ENCODE results near the gene HIP1. TPM values are rescaled to one million over a fixed set of nuclear protein-coding genes. Genes with fewer than 3 reads are reported as not detected.

Gene HIP1
- total RNA-seq, 1 donor from 2014 or later: 18.0 TPM

- no peak for ATAC-seq
- no peak for DNase-seq (ENCODE audit: missing footprints)
- intact Hi-C loops (cut with DNase I): loop anchor here (10.0 kb wide), 1 partner anchor 59 kb away; no protein-coding TSS in a partner anchor
These were observed 83.2 kb downstream of the HIP1 start for GRCh38 chr7:75655536-75655935.

GRCh38 chr7:75654855-75655254 is 83.9 kb downstream of the HIP1 start:
- ATAC-seq: no peak
- intact Hi-C loops (cut with DNase I): loop anchor here (10.0 kb wide), 1 partner anchor 60 kb away; no protein-coding TSS in a partner anchor
- DNase-seq (ENCODE audit: missing footprints): no peak

GRCh38 chr7:75653651-75654050 is 85.1 kb downstream of the HIP1 start:
- no peak for DNase-seq (ENCODE audit: missing footprints)
- ATAC-seq: no peak
- intact Hi-C loops (cut with DNase I): loop anchor here (10.0 kb wide), 1 partner anchor 61 kb away; no protein-coding TSS in a partner anchor

- intact Hi-C loops (cut with DNase I): loop anchor here (10.0 kb wide), 1 partner anchor 62 kb away; no protein-coding TSS in a partner anchor
- ATAC-seq (no peak), DNase-seq (ENCODE audit: missing footprints) (no peak)
These were observed 86.0 kb downstream of the HIP1 start for GRCh38 chr7:75652788-75653187.

- ATAC-seq (peak; percentile 87), DNase-seq (ENCODE audit: missing footprints) (no peak)
- intact Hi-C loops (cut with DNase I): loop anchor here (10.0 kb wide), 1 partner anchor 64 kb away; no protein-coding TSS in a partner anchor
These were observed 88.1 kb downstream of the HIP1 start for GRCh38 chr7:75650681-75651080.

- ATAC-seq: no peak
- DNase-seq (ENCODE audit: missing footprints): no peak
- intact Hi-C loops (cut with DNase I): loop anchor here (10.0 kb wide), 1 partner anchor 65 kb away; no protein-coding TSS in a partner anchor
These were observed 88.7 kb downstream of the HIP1 start for GRCh38 chr7:75650062-75650461.

GRCh38 chr7:75649462-75649861 is 89.3 kb downstream of the HIP1 start:
- no peak for ATAC-seq
- no peak for DNase-seq (ENCODE audit: missing footprints)
- intact Hi-C loops (cut with DNase I): loop anchor here (10.0 kb wide), 2 partner anchors 85 to 115 kb away; partner anchors contain the start of gene HIP1

- ATAC-seq (no peak), DNase-seq (ENCODE audit: missing footprints) (no peak)
- intact Hi-C loops (cut with DNase I): loop anchor here (10.0 kb wide), 2 partner anchors 87 to 117 kb away; partner anchors contain the start of gene HIP1
These were observed 90.9 kb downstream of the HIP1 start for GRCh38 chr7:75647709-75648438.

- DNase-seq (ENCODE audit: missing footprints) (no peak), ATAC-seq (no peak)
- intact Hi-C loops (cut with DNase I): loop anchor here (10.0 kb wide), 2 partner anchors 88 to 118 kb away; partner anchors contain the start of gene HIP1
These were observed 92.1 kb downstream of the HIP1 start for GRCh38 chr7:75646571-75647102.

- intact Hi-C loops (cut with DNase I): loop anchor here (10.0 kb wide), 2 partner anchors 89 to 119 kb away; partner anchors contain the start of gene HIP1
- ATAC-seq (no peak), DNase-seq (ENCODE audit: missing footprints) (no peak)
These were observed 93.2 kb downstream of the HIP1 start for GRCh38 chr7:75645570-75645969.

GRCh38 chr7:75644589-75644988 is 94.2 kb downstream of the HIP1 start:
- ATAC-seq (peak; percentile 41), DNase-seq (ENCODE audit: missing footprints) (no peak)
- intact Hi-C loops (cut with DNase I): loop anchor here (10.0 kb wide), 2 partner anchors 90 to 120 kb away; partner anchors contain the start of gene HIP1

GRCh38 chr7:75642810-75643486 is 95.8 kb downstream of the HIP1 start:
- intact Hi-C loops (cut with DNase I): loop anchor here (10.0 kb wide), 2 partner anchors 92 to 122 kb away; partner anchors contain the start of gene HIP1
- ATAC-seq (no peak), DNase-seq (ENCODE audit: missing footprints) (no peak)

GRCh38 chr7:75640201-75640600 is 98.5 kb downstream of the HIP1 start:
- no peak for ATAC-seq
- DNase-seq (ENCODE audit: missing footprints): no peak
- intact Hi-C loops (cut with DNase I): loop anchor here (10.0 kb wide), 2 partner anchors 95 to 125 kb away; partner anchors contain the start of gene HIP1

GRCh38 chr7:75639886-75640190 is 98.9 kb downstream of the HIP1 start:
- no peak for ATAC-seq
- DNase-seq (ENCODE audit: missing footprints): no peak
- intact Hi-C loops (cut with DNase I): loop anchor here (10.0 kb wide), 2 partner anchors 95 to 125 kb away; partner anchors contain the start of gene HIP1

- peak; percentile 28 for ATAC-seq
- intact Hi-C loops (cut with DNase I): no loop called here
- peak; percentile 80 for DNase-seq (ENCODE audit: missing footprints)
These were observed 99.5 kb downstream of the HIP1 start for GRCh38 chr7:75639071-75639885.

GRCh38 chr7:75638594-75639070 is 100.1 kb downstream of the HIP1 start:
- DNase-seq (ENCODE audit: missing footprints) (peak; percentile 73), ATAC-seq (peak; percentile 71)
- intact Hi-C loops (cut with DNase I): no loop called here

GRCh38 chr7:75637854-75638593 is 100.7 kb downstream of the HIP1 start:
- DNase-seq (ENCODE audit: missing footprints): no peak
- intact Hi-C loops (cut with DNase I): no loop called here
- ATAC-seq: no peak

- intact Hi-C loops (cut with DNase I): no loop called here
- DNase-seq (ENCODE audit: missing footprints) (no peak), ATAC-seq (no peak)
These were observed 103.7 kb downstream of the HIP1 start for GRCh38 chr7:75635036-75635435.

Measured in Right ventricle myocardium inferior (tissue), 1 donor.